ENCODE data around the gene NETO2.

The NETO2 gene

GRCh38 chr16:47045459-47045858 is 98.3 kb downstream of the NETO2 start:
- in situ Hi-C loops (cut with HindIII; ENCODE audit: low pct_unique_long_range_greater_than_20kb, low sequenced_read_pairs): no loop called here
- TF ChIP-seq JUND (IDR thresholded peaks at IDR 0.05; ENCODE audit: low read depth): no peak
- DNase-seq (ENCODE audit: low read depth in 1 of 2, low spot score in 1 of 2): peak in 1 of 2 experiments; percentile 17

GRCh38 chr16:47045023-47045422 is 98.7 kb downstream of the NETO2 start:
- no peak for DNase-seq (ENCODE audit: low read depth in 1 of 2, low spot score in 1 of 2)
- in situ Hi-C loops (cut with HindIII; ENCODE audit: low pct_unique_long_range_greater_than_20kb, low sequenced_read_pairs): no loop called here
- TF ChIP-seq JUND (IDR thresholded peaks at IDR 0.05; ENCODE audit: low read depth): no peak

- in situ Hi-C loops (cut with HindIII; ENCODE audit: low pct_unique_long_range_greater_than_20kb, low sequenced_read_pairs): no loop called here
- no peak for TF ChIP-seq JUND (IDR thresholded peaks at IDR 0.05; ENCODE audit: low read depth)
- DNase-seq (ENCODE audit: low read depth in 1 of 2, low spot score in 1 of 2): no peak
These were observed 99.6 kb downstream of the NETO2 start for GRCh38 chr16:47043970-47044684.

GRCh38 chr16:47043200-47043599 is 100.5 kb downstream of the NETO2 start:
- in situ Hi-C loops (cut with HindIII; ENCODE audit: low pct_unique_long_range_greater_than_20kb, low sequenced_read_pairs): no loop called here
- no peak for DNase-seq (ENCODE audit: low read depth in 1 of 2, low spot score in 1 of 2)
- no peak for TF ChIP-seq JUND (IDR thresholded peaks at IDR 0.05; ENCODE audit: low read depth)

- TF ChIP-seq JUND (IDR thresholded peaks at IDR 0.05; ENCODE audit: low read depth): no peak
- in situ Hi-C loops (cut with HindIII; ENCODE audit: low pct_unique_long_range_greater_than_20kb, low sequenced_read_pairs): no loop called here
- DNase-seq (ENCODE audit: low read depth in 1 of 2, low spot score in 1 of 2): peak; percentile 74 to 76
These were observed 105.8 kb downstream of the NETO2 start for GRCh38 chr16:47037746-47038458.

GRCh38 chr16:47037396-47037745 is 106.4 kb downstream of the NETO2 start:
- DNase-seq (ENCODE audit: low read depth in 1 of 2, low spot score in 1 of 2): no peak
- TF ChIP-seq JUND (IDR thresholded peaks at IDR 0.05; ENCODE audit: low read depth): no peak
- in situ Hi-C loops (cut with HindIII; ENCODE audit: low pct_unique_long_range_greater_than_20kb, low sequenced_read_pairs): no loop called here

GRCh38 chr16:47036201-47036600 is 107.5 kb downstream of the NETO2 start:
- in situ Hi-C loops (cut with HindIII; ENCODE audit: low pct_unique_long_range_greater_than_20kb, low sequenced_read_pairs): no loop called here
- no peak for DNase-seq (ENCODE audit: low read depth in 1 of 2, low spot score in 1 of 2)
- no peak for TF ChIP-seq JUND (IDR thresholded peaks at IDR 0.05; ENCODE audit: low read depth)

- TF ChIP-seq JUND (IDR thresholded peaks at IDR 0.05; ENCODE audit: low read depth): no peak
- no peak for DNase-seq (ENCODE audit: low read depth in 1 of 2, low spot score in 1 of 2)
- in situ Hi-C loops (cut with HindIII; ENCODE audit: low pct_unique_long_range_greater_than_20kb, low sequenced_read_pairs): no loop called here
These were observed 108.3 kb downstream of the NETO2 start for GRCh38 chr16:47035436-47035835.

GRCh38 chr16:47034455-47034854 is 109.3 kb downstream of the NETO2 start:
- TF ChIP-seq JUND (IDR thresholded peaks at IDR 0.05; ENCODE audit: low read depth): no peak
- no peak for DNase-seq (ENCODE audit: low read depth in 1 of 2, low spot score in 1 of 2)
- in situ Hi-C loops (cut with HindIII; ENCODE audit: low pct_unique_long_range_greater_than_20kb, low sequenced_read_pairs): no loop called here

GRCh38 chr16:47033176-47033575 is 110.6 kb downstream of the NETO2 start:
- in situ Hi-C loops (cut with HindIII; ENCODE audit: low pct_unique_long_range_greater_than_20kb, low sequenced_read_pairs): no loop called here
- TF ChIP-seq JUND (IDR thresholded peaks at IDR 0.05; ENCODE audit: low read depth): no peak
- no peak for DNase-seq (ENCODE audit: low read depth in 1 of 2, low spot score in 1 of 2)

- no peak for DNase-seq (ENCODE audit: low read depth in 1 of 2, low spot score in 1 of 2)
- no peak for TF ChIP-seq JUND (IDR thresholded peaks at IDR 0.05; ENCODE audit: low read depth)
- in situ Hi-C loops (cut with HindIII; ENCODE audit: low pct_unique_long_range_greater_than_20kb, low sequenced_read_pairs): no loop called here
These were observed 114.0 kb downstream of the NETO2 start for GRCh38 chr16:47029724-47030123.

GRCh38 chr16:47028767-47029377 is 114.9 kb downstream of the NETO2 start:
- in situ Hi-C loops (cut with HindIII; ENCODE audit: low pct_unique_long_range_greater_than_20kb, low sequenced_read_pairs): no loop called here
- TF ChIP-seq JUND (IDR thresholded peaks at IDR 0.05; ENCODE audit: low read depth): no peak

More at GRCh38 chr16:47028767-47029377, 114.9 kb downstream of the NETO2 start:
- DNase-seq (ENCODE audit: low read depth in 1 of 2, low spot score in 1 of 2): no peak

Measured in T47D (cell line).